ENCODE results near the gene TBC1D22A.

Gene TBC1D22A

GRCh38 chr22:47199261-47199978 lies 437.0 kb downstream of the TBC1D22A start:
- no peak for FAIRE-seq

- FAIRE-seq = no peak
Measured at GRCh38 chr22:47199979-47200272, 437.5 kb downstream of the TBC1D22A start.

- no peak for FAIRE-seq
Measured at GRCh38 chr22:47200273-47201051, 438.0 kb downstream of the TBC1D22A start.

- FAIRE-seq = no peak
Measured at GRCh38 chr22:47201186-47201995, 438.9 kb downstream of the TBC1D22A start.

GRCh38 chr22:47201996-47202818 lies 439.8 kb downstream of the TBC1D22A start:
- FAIRE-seq = no peak

- FAIRE-seq = no peak
Measured at GRCh38 chr22:47202819-47203553, 440.5 kb downstream of the TBC1D22A start.

GRCh38 chr22:47203554-47203991 lies 441.1 kb downstream of the TBC1D22A start:
- FAIRE-seq = no peak

- FAIRE-seq = no peak
Measured at GRCh38 chr22:47204002-47204979, 441.8 kb downstream of the TBC1D22A start.

GRCh38 chr22:47205081-47205491 lies 442.6 kb downstream of the TBC1D22A start:
- FAIRE-seq = no peak

- no peak for FAIRE-seq
Measured at GRCh38 chr22:47205554-47205953, 443.1 kb downstream of the TBC1D22A start.

- no peak for FAIRE-seq
Measured at GRCh38 chr22:47206164-47206563, 443.7 kb downstream of the TBC1D22A start.

GRCh38 chr22:47206666-47207218 lies 444.3 kb downstream of the TBC1D22A start:
- no peak for FAIRE-seq

GRCh38 chr22:47207387-47207786 lies 444.9 kb downstream of the TBC1D22A start:
- no peak for FAIRE-seq

GRCh38 chr22:47207846-47208554 lies 445.6 kb downstream of the TBC1D22A start:
- FAIRE-seq = no peak

GRCh38 chr22:47208630-47209029 lies 446.2 kb downstream of the TBC1D22A start:
- no peak for FAIRE-seq

GRCh38 chr22:47209040-47209514 lies 446.6 kb downstream of the TBC1D22A start:
- FAIRE-seq = no peak

GRCh38 chr22:47209547-47210023 lies 447.1 kb downstream of the TBC1D22A start:
- FAIRE-seq = no peak

GRCh38 chr22:47210112-47210657 lies 447.7 kb downstream of the TBC1D22A start:
- FAIRE-seq = no peak

GRCh38 chr22:47210686-47211085 lies 448.2 kb downstream of the TBC1D22A start:
- FAIRE-seq = no peak
